Measurements from ENCODE around the gene TBX19. TPM values are rescaled to one million over a fixed set of nuclear protein-coding genes. Genes with fewer than 3 reads are reported as not detected.

TBX19 gene
- total RNA-seq, 4 donors from 2014 or later, result 0.50 to 1.5 (median 0.84) TPM

GRCh38 chr1:168338589-168339503 lies 58.2 kb downstream of the TBX19 start:
- intact Hi-C loops (cut with DNase I), result no loop called here
- Histone ChIP-seq H3K27me3 (no peaks in the 10 kb centered on the region), H3K9me3 (no peaks in the 10 kb centered on the region), H3K36me3 (no peaks in the 10 kb centered on the region), H3K27ac (no peak overlapping the region), H3K4me3 (no peak overlapping the region), H3K4me1 (peaks cover 6 to 12% (median 7%) of the 10 kb centered on the region in 3 donors)
- WGBS, 2 donors, result 85 to 89% methylated on average over 13 of the region's 13 CpGs
- TF ChIP-seq CTCF (IDR thresholded peaks at IDR 0.05), result no peak
- DNase-seq, result no peak

- H3K9me3 ChIP-seq, result no peaks in the 10 kb centered on the region
- H3K27ac ChIP-seq, result no peak overlapping the region
- H3K4me1 ChIP-seq, result peaks cover 6 to 12% (median 7%) of the 10 kb centered on the region in 3 donors
- DNase-seq, result no peak
- H3K27me3 ChIP-seq, result no peaks in the 10 kb centered on the region
- WGBS, 2 donors, result 67 to 68% methylated on average over 3 of the region's 3 CpGs
- H3K36me3 ChIP-seq, result no peaks in the 10 kb centered on the region
- no peak overlapping the region for H3K4me3 ChIP-seq
- TF ChIP-seq CTCF (IDR thresholded peaks at IDR 0.05) (no peak), POLR2A (IDR thresholded peaks at IDR 0.05) (no peak)
- intact Hi-C loops (cut with DNase I), result no loop called here
Observed at GRCh38 chr1:168340781-168341482, 60.3 kb downstream of the TBX19 start.

GRCh38 chr1:168341483-168341975 lies 60.9 kb downstream of the TBX19 start:
- DNase-seq, result no peak
- WGBS, 2 donors, result 42 to 67% methylated on average over 3 of the region's 3 CpGs

GRCh38 chr1:168342572-168343280 lies 62.0 kb downstream of the TBX19 start:
- intact Hi-C loops (cut with DNase I), result no loop called here
- TF ChIP-seq POLR2A (IDR thresholded peaks at IDR 0.05) (no peak), CTCF (IDR thresholded peaks at IDR 0.05) (peak; percentile 68 to 87 (median 82))
- H3K36me3 ChIP-seq, result no peaks in the 10 kb centered on the region
- 8 to 25% methylated on average over 7 to 17 of the region's 21 CpGs for WGBS, 2 donors
- peaks cover 6 to 12% (median 7%) of the 10 kb centered on the region in 3 donors for H3K4me1 ChIP-seq
- H3K27ac ChIP-seq, result peak overlapping the region in 3 of 4 donors; percentile 3 to 29 (median 5)
- DNase-seq, result peak; percentile 46
- peak overlapping the region in 1 of 4 donors; percentile 46 for H3K4me3 ChIP-seq
- H3K27me3 ChIP-seq, result no peaks in the 10 kb centered on the region
- no peaks in the 10 kb centered on the region for H3K9me3 ChIP-seq

More at GRCh38 chr1:168341483-168341975, 60.9 kb downstream of the TBX19 start:
- H3K4me1 ChIP-seq, result peaks cover 6 to 12% (median 7%) of the 10 kb centered on the region in 3 donors
- H3K4me3 ChIP-seq, result no peak overlapping the region
- no peak for TF ChIP-seq CTCF (IDR thresholded peaks at IDR 0.05)
- no peaks in the 10 kb centered on the region for H3K9me3 ChIP-seq
- no peak overlapping the region for H3K27ac ChIP-seq
- no peaks in the 10 kb centered on the region for H3K27me3 ChIP-seq
- intact Hi-C loops (cut with DNase I), result no loop called here
- no peaks in the 10 kb centered on the region for H3K36me3 ChIP-seq
